Mucosa of rectum (tissue), 2 donors: ENCODE data around the gene BRMS1.
A peak's percentile ranks its signal among the peaks of the same experiment; 100 is the strongest.

Experiments
- H3K27ac ChIP-seq, 2 donors: one replicate each; pipeline ENCODE4 v1.7.0; 2013; ENCODE audit warnings: inconsistent platforms in 2 of 2, low read depth in 2 of 2, low read length in 2 of 2
- H3K27me3 ChIP-seq, 2 donors: one replicate each; pipeline ENCODE4 v1.7.0; 2013; ENCODE audit warnings: low read length in 2 of 2; ENCODE audit not compliant: control insufficient read depth in 2 of 2, insufficient read depth in 2 of 2
- H3K36me3 ChIP-seq, 2 donors: one replicate each; pipeline ENCODE4 v1.7.0; 2013; ENCODE audit warnings: low read length in 2 of 2; ENCODE audit not compliant: control insufficient read depth in 2 of 2, insufficient read depth in 2 of 2
- H3K4me1 ChIP-seq, 2 donors: one replicate each; pipeline ENCODE4 v1.7.0; 2013; ENCODE audit warnings: low read length in 2 of 2, mild to moderate bottlenecking in 1 of 2; ENCODE audit not compliant: control insufficient read depth in 2 of 2, insufficient read depth in 2 of 2
- H3K4me3 ChIP-seq, 2 donors: one replicate each; pipeline ENCODE4 v1.7.0; 2013; ENCODE audit warnings: low read length in 2 of 2
- H3K9ac ChIP-seq, 2 donors: one replicate each; pipeline ENCODE4 v1.7.0; 2013; ENCODE audit warnings: low read length in 2 of 2, low read depth in 1 of 2, mild to moderate bottlenecking in 1 of 2
- H3K9me3 ChIP-seq, 2 donors: one replicate each; pipeline ENCODE4 v1.7.0; 2013; ENCODE audit warnings: low read length in 2 of 2; ENCODE audit not compliant: control insufficient read depth in 2 of 2
- donor health status: healthy.
- donor health status: Normal muscosa, but diverticular disease.

The BRMS1 gene

GRCh38 chr11:66302656-66303055, 42.2 kb downstream of the BRMS1 start:
- Histone ChIP-seq H3K9me3 (no peaks in the 10 kb centered on the region), H3K27me3 (no peaks in the 10 kb centered on the region), H3K4me1 (no peaks in the 10 kb centered on the region), H3K9ac (no peak overlapping the region), H3K4me3 (no peak overlapping the region), H3K27ac (no peak overlapping the region), H3K36me3 (no peaks in the 10 kb centered on the region)

GRCh38 chr11:66299186-66299585, 45.7 kb downstream of the BRMS1 start:
- no peak overlapping the region for H3K9ac ChIP-seq
- H3K4me3 ChIP-seq = no peak overlapping the region
- H3K27ac ChIP-seq = no peak overlapping the region
- no peaks in the 10 kb centered on the region for H3K4me1 ChIP-seq
- H3K9me3 ChIP-seq = no peaks in the 10 kb centered on the region
- H3K36me3 ChIP-seq = no peaks in the 10 kb centered on the region
- H3K27me3 ChIP-seq = no peaks in the 10 kb centered on the region

- Histone ChIP-seq H3K4me3 (no peak overlapping the region), H3K27ac (no peak overlapping the region), H3K27me3 (peaks cover 8 to 12% of the 10 kb centered on the region in 2 donors), H3K4me1 (no peaks in the 10 kb centered on the region), H3K9ac (no peak overlapping the region), H3K36me3 (no peaks in the 10 kb centered on the region), H3K9me3 (no peaks in the 10 kb centered on the region)
Observed at GRCh38 chr11:66297610-66298009, 47.3 kb downstream of the BRMS1 start.

- no peak overlapping the region for H3K27ac ChIP-seq
- no peaks in the 10 kb centered on the region for H3K9me3 ChIP-seq
- peaks cover 3 to 4% of the 10 kb centered on the region in 2 donors for H3K4me1 ChIP-seq
- peaks cover 17 to 22% of the 10 kb centered on the region in 2 donors for H3K27me3 ChIP-seq
- H3K9ac ChIP-seq = no peak overlapping the region
- H3K36me3 ChIP-seq = no peaks in the 10 kb centered on the region
- no peak overlapping the region for H3K4me3 ChIP-seq
Observed at GRCh38 chr11:66294626-66295620, 50.0 kb downstream of the BRMS1 start.

GRCh38 chr11:66293777-66294625, 50.9 kb downstream of the BRMS1 start:
- Histone ChIP-seq H3K9me3 (no peaks in the 10 kb centered on the region), H3K4me1 (peaks cover 8 to 10% of the 10 kb centered on the region in 2 donors), H3K27ac (no peak overlapping the region), H3K27me3 (peaks cover 17 to 22% of the 10 kb centered on the region in 2 donors), H3K36me3 (no peaks in the 10 kb centered on the region), H3K4me3 (no peak overlapping the region), H3K9ac (no peak overlapping the region)

- H3K36me3 ChIP-seq = no peaks in the 10 kb centered on the region
- peaks cover 17 to 22% of the 10 kb centered on the region in 2 donors for H3K27me3 ChIP-seq
- no peak overlapping the region for H3K9ac ChIP-seq
- H3K9me3 ChIP-seq = no peaks in the 10 kb centered on the region
- peaks cover 11 to 12% of the 10 kb centered on the region in 2 donors for H3K4me1 ChIP-seq
- H3K27ac ChIP-seq = no peak overlapping the region
- no peak overlapping the region for H3K4me3 ChIP-seq
Observed at GRCh38 chr11:66293352-66293751, 51.6 kb downstream of the BRMS1 start.

GRCh38 chr11:66292543-66293332, 52.2 kb downstream of the BRMS1 start:
- Histone ChIP-seq H3K36me3 (no peaks in the 10 kb centered on the region), H3K4me3 (no peak overlapping the region), H3K4me1 (peaks cover 17 to 18% of the 10 kb centered on the region in 2 donors), H3K9ac (no peak overlapping the region), H3K27ac (no peak overlapping the region), H3K9me3 (no peaks in the 10 kb centered on the region), H3K27me3 (peaks cover 17 to 22% of the 10 kb centered on the region in 2 donors)

GRCh38 chr11:66291706-66292542, 53.0 kb downstream of the BRMS1 start, which contains the start of gene TMEM151A:
Gene TMEM151A (plus strand): TSS chr11:66291894. CDS start chr11:66292014, 120 bp downstream.
- Histone ChIP-seq H3K9me3 (no peaks in the 10 kb centered on the region), H3K27ac (no peak within 1 kb of the TSS), H3K9ac (no peak within 1 kb of the TSS), H3K27me3 (peaks cover 17 to 22% of the 10 kb centered on the region in 2 donors), H3K4me1 (peaks cover 18 to 21% of the 10 kb centered on the region in 2 donors), H3K36me3 (no peaks in the 10 kb centered on the region), H3K4me3 (peak within 1 kb of the TSS in 1 of 2 donors; percentile 39)

- Histone ChIP-seq H3K4me3 (peak overlapping the region in 1 of 2 donors; percentile 39), H3K4me1 (peaks cover 18 to 21% of the 10 kb centered on the region in 2 donors), H3K9ac (no peak overlapping the region), H3K27ac (no peak overlapping the region), H3K27me3 (peaks cover 17 to 22% of the 10 kb centered on the region in 2 donors), H3K9me3 (no peaks in the 10 kb centered on the region), H3K36me3 (peaks cover 0 to 2% of the 10 kb centered on the region in 2 donors)
Observed at GRCh38 chr11:66291303-66291705, 53.6 kb downstream of the BRMS1 start.
